Activated CD8-positive, alpha-beta memory T cell treated with anti-CD3 and anti-CD28 coated beads, Interleukin-2, amount 50 U/mL, for 4 hours (primary cell): ENCODE data around the gene DNAJA2.
A peak's percentile ranks its signal among the peaks of the same experiment; 100 is the strongest.
"Not testable (repeated sequence)": the region's sequence is repeated elsewhere in the genome, so short reads cannot be mapped to it uniquely, and the experiment has no call there.

Experiments
- DNase-seq: peaks from one replicate; pipeline ENCODE4 v3.0.0-alpha.2; 2020

The DNAJA2 gene

DNA sequence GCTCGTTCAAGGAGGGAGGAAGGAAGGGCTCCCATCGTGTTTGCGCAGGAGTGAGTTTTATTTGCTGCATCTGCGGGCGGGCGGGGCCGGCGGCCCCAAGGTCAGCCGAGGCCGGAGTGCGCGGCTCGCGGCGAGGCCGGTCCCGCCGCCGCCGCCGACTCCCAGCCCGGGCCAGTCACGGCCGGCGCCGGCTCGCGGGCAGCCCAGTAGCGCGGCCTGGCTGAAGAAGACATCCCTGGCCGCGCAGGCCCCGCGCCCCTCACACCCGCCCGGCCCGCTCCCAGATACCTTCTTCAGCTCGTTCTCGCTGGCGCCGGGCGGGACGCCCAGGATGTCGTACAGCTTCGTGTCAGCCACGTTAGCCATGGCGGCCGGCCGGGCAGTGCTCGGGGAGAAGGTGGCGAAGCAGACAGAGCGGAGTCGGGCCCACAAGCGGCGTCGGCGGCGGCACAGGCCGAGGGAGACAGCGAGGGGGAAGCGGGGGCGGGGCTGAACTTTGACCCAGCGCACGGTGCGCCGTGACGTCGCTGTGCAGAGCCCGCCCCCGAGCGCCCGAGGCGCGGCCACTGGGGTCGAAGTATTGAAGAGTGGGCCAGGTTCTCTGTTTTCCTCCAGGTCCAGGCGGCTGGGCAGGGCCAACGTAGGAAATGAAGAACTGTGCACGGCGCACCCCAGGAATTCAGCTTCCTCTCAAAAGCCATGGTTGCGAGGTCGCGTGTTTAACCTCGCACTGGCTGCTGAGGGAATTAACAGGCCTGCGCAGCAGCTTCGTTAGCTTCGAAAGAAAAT lies at the start of gene DNAJA2:
DNAJA2 (minus strand) TSS at position 468 of the 789 bp plus-strand sequence; CDS start at position 366, 102 bp downstream.
- peak; percentile 94 for DNase-seq

DNA sequence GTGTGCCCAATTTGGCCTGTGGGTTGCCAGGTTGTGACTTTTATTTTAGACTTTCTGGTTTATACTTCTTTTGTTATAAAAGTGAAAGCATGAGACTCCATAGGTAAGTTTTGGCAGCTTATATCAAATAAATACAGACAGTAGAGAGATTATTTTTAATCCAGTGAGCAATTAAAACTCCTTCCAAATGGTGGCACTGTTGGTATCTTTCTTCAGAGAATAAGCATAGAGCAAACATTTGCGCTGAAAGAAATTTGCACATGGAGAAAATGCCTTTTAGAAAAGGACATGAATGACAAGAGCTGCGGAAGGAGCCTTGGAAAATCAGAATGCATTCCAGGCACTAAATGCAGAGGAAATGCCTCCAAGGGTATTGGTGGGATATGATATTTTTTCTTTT lies 46.1 kb upstream of the DNAJA2 start:
- no peak for DNase-seq

DNA sequence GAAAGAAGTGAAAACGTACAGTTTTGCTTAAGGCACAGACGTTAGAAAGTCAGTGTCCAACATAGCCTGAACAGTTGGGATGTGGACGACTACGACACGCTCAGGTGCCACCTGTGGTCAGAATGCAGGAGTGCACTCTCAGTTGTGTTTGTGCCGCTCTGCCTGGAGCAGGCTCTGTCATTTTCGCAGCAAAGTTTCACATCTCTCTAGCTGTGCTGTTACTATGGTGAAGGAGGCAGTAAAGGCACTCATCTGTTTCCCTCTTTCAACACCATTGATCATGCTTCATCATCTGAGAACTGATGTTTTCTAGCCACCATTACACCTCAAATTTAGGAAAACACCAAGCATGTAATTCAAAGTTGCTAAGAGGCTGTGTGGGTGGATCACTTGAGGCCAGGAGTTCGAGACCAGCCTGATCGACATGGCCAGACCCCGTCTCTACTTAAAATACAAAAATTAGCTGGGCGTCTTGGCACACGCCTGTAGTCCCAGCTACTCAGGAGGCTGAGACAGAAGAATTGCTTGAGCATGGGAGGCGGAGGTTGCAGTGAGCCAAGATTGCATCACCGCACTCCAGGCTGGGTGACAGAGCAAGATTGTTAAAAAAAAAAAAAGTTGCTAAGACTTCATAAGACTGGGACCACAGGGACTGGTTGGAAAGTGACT lies 44.9 kb upstream of the DNAJA2 start:
- DNase-seq = peak; percentile 29

DNA sequence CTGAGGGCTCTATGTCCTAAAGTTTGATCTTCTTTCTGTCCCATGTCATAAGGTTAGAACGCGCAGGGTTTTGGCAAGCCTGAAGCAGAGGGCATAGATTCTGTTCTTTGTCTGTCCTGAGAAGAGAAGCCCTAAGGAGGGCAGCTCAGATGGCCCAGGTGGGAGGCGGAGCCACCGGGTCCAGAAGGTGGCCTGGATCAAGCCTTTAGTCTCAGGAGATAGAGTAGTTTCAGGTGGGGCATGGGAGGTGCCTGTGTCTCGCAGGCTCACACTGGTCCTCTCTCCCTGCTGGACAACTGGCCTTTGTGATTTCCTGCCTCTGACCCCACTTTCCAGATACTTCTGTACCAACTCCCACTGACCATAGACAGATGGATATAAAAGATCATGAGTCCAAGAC lies 44.2 kb upstream of the DNAJA2 start:
- DNase-seq = no peak

DNA sequence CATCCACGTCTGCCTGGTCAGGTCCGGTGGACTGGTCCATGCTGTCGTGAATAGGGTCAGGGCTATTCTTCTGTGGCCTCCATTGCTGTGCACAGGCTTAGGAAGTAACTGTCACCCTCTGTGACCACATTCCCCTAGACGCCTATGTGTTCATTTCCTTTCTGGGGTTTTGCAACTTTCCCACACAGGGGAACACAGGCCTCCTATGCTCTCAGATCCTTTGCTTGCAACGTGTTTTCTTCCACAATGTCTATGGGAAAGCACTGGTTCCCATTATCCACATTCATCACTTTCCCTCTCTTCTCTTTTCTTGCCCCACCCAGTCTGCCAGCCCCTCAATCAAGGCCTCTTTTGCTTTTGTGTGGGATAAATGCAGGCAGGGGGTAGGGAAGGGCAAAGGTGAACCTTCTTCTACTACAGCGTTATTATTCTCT lies 43.2 kb upstream of the DNAJA2 start:
- DNase-seq = no peak

DNA sequence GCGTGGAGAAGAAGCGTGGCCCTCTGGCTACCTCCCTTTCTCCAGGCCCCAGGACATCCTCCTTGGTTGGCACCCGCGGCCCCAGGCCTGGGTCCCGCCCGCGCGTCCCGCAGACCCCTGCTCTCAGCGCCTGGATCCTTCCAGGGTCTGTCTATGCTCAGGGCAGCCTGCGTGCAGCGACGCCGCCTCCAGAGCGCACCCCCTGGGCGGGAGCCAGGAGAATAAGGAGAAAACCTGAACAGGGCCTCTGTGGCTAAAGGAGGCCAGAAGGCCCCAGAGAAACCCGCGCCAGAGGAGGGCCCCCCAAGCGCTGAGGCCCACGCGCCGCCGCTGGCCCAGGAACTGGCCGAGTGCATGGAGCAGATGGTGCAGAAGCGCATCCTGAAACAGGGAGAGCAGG lies 40.4 kb upstream of the DNAJA2 start:
- DNase-seq = no peak

DNA sequence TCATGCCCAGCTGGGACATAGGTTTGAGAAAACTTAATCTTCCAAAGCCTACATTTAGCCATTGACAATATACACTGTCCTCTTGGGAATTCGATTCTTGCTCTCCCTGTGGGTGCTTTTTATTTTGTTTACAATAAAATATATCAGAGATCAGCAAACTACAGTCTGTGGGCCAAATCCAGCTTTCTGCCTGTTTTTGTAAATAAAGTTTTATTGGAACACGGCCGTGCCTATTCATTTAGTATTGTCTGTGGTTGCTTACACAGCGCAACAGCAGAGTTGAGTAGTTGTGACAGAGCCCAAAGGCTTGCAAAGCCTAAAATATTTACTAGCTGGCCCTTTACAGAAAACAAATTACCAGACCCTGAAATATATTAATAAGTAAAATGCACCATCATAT lies 39.7 kb upstream of the DNAJA2 start:
- no peak for DNase-seq

DNA sequence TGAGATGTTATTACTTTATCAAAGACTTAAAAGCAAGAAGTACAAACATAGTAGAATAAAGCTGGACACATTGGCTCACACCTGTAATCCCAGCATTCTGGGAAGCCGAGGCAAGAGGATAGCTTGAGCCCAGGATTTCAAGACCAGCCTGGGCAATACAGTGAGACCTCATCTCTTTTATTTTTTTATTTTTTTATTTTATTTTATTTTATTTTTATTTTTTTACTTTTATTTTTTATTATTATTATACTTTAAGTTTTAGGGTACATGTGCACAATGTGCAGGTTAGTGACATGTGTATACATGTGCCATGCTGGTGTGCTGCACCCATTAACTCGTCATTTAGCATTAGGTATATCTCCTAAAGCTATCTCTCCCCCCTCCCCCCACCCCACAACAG lies 37.3 kb upstream of the DNAJA2 start:
- DNase-seq = not testable (repeated sequence)

DNA sequence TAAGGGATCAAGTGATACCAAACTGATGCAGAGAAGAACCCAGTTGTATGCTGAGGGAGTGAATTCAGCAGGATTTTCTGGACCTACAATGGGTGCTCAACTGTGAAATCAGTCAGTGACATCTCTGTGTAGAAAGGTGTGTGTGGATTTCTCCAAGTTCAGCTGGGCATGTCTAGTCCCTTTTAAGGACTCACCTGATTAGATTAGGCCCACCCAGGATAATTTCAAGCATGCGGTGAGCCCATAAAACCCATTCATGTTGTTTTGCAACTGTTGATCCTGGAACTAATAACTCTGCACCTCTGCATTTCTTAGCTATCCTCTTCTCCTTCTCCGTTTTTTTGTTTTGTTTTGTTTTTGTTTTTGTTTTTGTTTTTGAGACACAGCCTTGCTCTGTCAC lies 35.1 kb upstream of the DNAJA2 start:
- DNase-seq = no peak

DNA sequence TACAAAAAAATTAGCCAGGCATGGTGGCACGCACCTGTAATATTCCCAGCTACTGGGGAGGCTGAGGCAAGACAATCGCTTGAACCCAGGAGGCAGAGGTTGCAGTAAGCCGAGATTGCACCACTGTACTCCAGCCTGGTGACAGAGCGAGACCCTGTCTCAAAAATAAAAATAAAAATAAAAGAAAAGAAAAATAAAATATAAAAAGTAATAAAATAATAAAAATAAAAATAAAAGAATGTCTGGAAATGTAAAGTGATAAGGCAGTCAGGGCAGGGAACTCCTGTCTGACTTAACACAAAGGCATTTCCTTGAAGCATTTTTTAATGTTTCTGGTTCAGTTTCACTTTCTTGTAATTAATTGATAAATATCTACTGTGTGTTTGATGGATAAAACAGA lies 34.7 kb upstream of the DNAJA2 start:
- no peak for DNase-seq

DNA sequence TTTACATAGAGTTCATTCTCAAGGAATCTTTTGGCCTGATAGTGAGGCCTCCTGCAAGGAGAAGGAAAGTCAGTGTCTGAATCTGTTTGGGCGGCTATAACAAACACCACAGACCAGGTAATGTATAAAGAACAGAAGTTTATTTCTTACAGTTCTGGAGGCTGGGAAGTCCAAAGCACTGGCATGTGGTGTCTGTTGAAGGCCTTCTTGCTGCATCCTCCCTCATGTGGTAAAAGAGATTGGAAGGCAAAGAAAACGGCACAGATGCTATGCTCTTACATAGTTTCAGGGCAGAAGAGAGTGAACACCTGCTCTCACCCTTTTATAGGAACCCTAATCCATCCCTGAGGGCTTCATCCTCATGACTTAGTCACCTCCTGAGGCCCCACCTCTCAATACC lies 31.2 kb upstream of the DNAJA2 start:
- no peak for DNase-seq

DNA sequence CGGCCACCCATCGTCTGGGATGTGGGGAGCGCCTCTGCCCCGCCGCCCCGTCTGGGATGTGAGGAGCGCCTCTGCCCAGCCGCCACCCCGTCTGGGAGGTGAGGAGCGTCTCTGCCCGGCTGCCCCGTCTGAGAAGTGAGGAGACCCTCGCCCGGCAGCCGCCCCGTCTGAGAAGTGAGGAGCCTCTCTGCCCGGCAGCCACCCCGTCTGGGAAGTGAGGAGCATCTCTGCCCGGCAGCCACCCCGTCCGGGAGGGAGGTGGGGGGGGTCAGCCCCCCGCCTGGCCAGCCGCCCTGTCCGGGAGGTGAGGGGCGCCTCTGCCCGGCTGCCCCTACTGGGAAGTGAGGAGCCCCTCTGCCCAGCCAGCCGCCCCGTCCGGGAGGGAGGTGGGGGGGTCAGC lies 26.6 kb upstream of the DNAJA2 start:
- not testable (repeated sequence) for DNase-seq

DNA sequence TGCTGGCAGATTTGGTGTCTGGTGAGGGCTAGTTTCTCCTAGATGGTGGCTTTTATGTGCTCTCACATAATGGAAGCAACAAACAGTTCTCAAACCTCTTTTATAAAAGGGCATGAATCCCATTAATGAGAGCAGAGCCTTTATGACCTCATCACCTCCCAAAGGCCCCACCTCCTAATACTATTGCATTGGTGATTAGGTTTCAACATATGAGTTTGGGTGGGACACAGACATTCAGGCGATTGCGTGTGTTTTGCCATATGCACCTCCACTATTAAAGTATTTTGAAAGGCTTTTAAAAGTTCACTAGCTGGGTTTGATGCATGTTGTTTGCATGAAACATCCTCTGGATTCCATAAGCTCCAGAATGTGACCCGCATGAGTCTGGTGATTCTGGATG lies 24.4 kb upstream of the DNAJA2 start:
- no peak for DNase-seq

DNA sequence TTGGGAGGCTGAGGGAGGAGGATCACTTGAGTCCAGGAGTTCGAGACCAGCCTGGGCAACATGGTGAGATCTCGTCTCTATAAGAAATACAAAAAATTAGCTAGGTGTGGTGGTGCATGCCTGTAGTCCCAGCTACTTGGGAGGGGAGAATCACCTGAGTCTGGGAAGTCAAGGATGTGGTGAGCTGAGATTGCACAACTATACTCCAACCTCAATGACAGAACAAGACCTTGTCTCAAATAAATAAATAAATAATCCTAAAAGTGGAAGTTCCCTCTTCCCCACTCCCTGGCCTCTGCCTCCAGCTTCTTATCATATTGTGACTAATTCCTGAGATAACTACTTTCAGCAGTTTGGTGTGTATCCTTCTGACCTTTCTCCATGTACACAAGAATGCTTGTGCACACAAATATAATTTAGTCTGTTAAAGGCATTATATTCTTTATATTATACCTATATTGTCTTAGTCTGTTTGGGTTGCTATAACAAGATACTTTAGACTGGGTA lies 23.5 kb upstream of the DNAJA2 start:
- no peak for DNase-seq

DNA sequence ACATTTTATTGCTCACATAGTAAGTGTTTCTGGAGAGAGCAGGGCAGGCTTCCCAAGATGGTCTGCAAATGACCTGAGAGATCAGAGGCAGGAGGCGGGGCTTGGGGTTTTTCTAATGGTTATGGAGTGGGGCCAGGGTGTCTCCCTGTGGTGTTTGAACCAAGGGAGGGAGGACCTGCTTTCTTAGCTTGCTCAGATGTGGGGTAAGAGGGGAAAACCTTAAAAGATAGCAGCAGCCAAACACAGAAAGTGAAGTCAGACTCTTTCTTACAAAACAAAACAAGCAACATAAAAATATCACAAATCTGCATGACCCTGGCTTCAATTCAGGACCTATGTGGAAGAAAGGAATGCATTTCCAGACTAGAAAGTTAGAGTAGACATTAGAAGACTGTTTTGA lies 22.9 kb upstream of the DNAJA2 start:
- no peak for DNase-seq

DNA sequence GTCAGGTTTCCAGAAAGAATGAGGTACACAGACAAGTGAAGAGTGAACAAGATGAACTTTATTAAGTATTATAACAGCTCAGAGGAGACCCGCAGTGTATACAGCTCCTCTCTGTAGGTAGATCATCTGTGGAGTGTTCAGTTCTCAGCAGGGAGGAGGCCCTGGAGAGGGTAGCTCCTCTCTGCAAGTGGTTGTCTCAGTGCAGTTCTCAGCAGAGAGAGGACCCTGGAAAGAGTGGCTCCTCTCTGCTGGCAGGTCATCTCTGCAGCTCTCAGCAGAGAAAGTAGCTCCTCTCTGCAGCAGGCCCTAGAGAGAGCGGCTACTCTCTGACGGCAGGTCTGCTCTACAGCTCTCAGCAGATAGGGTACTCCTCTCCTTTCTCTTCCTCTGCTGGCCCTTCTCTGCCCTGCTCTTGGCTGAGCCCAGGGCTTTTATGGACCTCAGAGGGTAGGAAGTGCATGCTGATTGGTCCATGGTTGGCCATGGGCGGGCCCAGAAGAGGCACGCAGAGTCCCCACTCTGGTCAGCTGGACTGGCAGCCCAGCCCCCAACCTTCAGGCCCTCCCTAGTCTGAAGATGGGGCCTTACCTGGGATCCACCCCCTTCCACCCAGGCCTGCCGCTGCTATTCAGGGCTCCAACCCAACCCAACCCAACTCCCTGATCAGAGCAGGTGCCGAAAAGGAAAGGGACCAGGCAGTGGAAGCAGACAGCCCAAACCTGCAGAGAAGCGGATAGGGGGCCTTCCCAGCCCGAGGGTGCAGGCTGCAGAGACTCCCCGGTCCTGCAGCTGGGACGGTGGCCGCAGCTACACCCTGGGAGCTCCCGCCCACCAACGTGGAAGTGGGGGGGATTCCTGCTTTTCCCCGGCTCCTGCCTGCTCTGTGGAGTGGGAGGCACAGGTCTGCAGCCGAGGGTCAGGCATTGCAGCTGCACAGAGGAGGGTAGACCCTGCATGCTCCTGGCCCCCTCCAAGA lies 18.5 kb upstream of the DNAJA2 start:
- DNase-seq = no peak

DNA sequence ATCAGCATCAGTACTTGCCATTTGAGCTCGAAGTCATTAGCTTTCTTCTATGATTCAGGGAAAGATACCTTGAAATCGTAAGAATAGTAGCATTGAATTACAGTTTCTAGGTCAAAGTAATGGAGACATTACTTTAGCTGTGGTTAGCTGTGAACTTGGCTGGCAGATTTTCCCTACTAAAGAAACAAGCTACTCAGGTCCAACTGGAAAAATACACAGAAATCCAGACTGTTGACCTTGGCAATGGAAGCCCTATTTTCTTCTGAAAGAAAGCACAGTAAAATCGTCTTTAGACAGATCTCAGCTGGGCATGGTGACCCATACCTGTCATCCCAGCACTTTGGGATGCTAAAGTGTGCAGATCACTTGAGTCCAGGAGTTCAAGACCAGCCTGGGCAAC lies 13.4 kb upstream of the DNAJA2 start:
- DNase-seq = no peak

DNA sequence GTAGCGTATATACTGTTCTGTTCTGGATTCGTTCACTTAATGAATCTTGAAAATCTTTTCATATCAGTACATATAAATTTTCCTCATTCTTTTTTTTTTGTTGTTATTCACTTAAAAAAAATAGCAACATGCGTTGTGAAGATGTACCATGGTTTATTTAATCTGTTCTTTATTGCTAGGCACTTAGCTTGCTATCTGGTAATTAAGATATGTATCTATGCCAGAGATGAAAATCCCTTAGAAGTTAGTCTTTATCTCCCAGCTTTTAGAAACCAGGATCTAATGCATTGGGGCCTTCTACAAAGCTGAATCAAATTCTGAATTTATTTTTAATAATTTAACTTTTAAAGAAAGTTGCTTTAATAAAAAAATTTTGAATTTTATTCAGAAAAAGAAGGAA lies 13.0 kb upstream of the DNAJA2 start:
- DNase-seq = no peak

DNA sequence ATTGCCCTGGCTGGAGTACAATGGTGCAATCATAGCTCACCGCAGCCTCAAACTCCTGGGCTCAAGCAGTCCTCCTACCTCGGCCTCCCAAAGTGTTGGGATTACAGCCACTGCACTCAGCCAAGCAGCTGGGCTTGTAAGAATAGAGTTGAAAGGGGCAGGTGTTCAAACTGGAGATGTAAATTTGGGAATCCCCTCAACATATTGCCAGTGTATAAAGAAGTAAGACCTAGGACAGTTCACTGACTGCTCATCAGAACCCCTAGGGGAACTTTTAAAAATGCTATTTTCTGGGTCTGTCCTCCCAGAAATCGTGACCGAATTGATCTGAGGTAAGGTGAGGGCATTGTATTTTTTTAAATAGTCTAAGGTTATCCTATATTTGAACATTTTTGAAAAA lies 8.9 kb upstream of the DNAJA2 start:
- no peak for DNase-seq

DNA sequence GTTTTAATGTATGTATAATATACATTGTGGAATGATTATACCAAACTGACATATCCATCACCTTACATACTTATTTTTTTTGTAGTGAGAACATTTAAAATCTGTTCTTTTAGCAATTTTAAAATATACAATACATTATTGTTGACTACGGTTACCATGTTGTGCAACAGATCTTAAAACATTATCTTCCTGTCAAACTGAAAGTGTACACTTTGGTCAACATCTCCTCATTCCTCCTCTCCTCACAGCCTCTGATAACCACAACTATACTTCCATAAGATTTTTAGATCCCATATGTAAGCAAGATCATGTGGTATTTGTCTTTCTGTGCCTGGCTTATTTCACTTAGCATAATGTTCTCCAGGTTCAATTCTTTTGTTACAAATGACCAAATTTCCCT lies 7.5 kb upstream of the DNAJA2 start:
- no peak for DNase-seq

DNA sequence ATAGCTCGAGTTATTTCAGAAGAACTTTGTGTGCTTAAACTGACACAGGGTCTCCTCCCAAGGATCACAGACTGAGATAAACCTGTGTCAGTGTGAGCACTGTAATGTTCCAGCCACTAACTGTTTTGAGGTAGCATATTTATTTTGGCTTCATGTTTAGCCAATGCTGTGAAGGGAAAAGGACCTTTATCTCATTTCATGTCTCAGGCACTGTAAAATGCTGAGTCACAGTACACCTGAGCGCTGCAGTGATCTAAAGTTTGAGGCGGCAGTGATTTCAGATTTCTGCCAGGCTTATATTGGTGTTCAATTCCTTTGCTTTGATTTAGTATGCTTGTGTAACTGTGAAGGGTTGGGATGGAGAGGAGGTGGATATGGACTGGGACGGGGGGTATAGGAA lies 3.1 kb upstream of the DNAJA2 start:
- DNase-seq = no peak

DNA sequence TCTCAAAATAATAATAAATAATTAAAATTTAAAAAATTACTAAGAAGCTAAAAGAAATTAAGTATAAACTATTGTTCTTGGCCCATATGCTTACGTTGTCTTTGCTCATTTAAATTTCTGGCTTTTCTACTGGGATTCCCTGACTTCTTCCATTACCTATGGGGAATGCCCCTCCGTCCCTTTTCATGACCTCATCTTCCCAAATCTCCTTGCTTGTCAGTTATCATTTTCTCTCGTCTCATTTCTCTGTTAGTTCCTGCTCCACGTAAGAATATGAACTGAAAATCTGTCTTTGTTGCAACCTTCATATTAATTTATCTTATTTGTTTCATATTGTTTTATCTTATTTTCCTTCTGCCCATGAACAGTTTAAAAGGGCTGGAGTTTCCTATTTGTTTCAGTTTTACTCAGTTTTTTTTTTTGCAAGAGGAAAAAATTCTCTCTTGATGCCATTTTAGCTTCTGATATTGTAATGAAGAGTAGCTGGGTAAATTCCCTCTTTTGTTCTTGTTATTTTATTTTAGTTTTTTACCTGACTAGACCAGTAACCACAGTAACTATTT lies 2.5 kb upstream of the DNAJA2 start:
- DNase-seq = no peak

DNA sequence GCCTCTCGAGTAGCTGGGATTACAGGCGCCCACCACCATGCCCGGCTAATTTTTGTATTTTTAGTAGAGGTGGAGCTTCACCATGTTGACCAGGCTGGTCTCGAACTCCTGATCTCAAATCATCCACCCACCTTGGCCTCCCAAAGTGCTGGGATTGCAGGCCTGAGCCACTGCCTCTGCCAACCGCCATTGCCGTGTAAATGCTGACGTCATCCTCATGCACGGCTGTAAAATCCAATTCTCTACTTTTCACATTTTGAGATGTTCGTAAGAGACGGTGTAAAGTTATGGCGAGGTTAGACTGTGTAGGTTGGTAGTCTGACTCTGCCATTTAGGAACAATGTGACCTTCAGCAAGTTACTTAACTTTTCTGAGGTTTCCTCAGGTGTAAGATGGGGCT lies 1.7 kb upstream of the DNAJA2 start:
- no peak for DNase-seq
